Upper lobe of right lung (tissue), 1 donor: ENCODE data around the gene HBA1. TPM values are rescaled to one million over a fixed set of nuclear protein-coding genes. Genes with fewer than 3 reads are reported as not detected.
"Not testable (repeated sequence)": the region's sequence is repeated elsewhere in the genome, so short reads cannot be mapped to it uniquely, and the experiment has no call there.

ENCODE experiments used
- ATAC-seq: fragments of 200-7000 bp; cut with Tn5 transposase; one replicate; pipeline ENCODE4 v1.9.1; 2020; ENCODE audit warnings: mild to moderate bottlenecking, moderate library complexity
- DNase-seq: peaks from one replicate; pipeline ENCODE4 v3.0.0-alpha.2; 2020
- H3K27ac ChIP-seq: fragments of 200-600 bp; one replicate; pipeline ENCODE4 v1.8.0; 2022
- H3K27me3 ChIP-seq: fragments of 200-600 bp; one replicate; pipeline ENCODE4 v1.8.0; 2022; ENCODE audit warnings: mild to moderate bottlenecking
- H3K36me3 ChIP-seq: fragments of 200-600 bp; one replicate; pipeline ENCODE4 v1.8.0; 2022
- H3K4me1 ChIP-seq: fragments of 200-600 bp; one replicate; pipeline ENCODE4 v1.8.0; 2022
- H3K4me3 ChIP-seq: fragments of 200-600 bp; one replicate; pipeline ENCODE4 v1.8.0; 2022; ENCODE audit warnings: mild to moderate bottlenecking
- H3K9me3 ChIP-seq: fragments of 200-600 bp; one replicate; pipeline ENCODE4 v1.8.0; 2022
- intact Hi-C: fragments of 100-400 bp; cut with DNase I; formaldehyde crosslinking; loops from one replicate; pipeline ENCODE4 v1.11.0; 2022
- total RNA-seq: library from RNA; stranded (reverse); fragmentation: NEBNext Ultra II Directional; extraction: Animal tissue kit (Norgen Biotek cat#: 25700); gene quantifications from one replicate; pipeline ENCODE4 v1.2.1, GENCODE V29; 2021
- TF ChIP-seq, protein P1 (sequence below): fragments of 200-600 bp; IDR thresholded peaks from one replicate; pipeline ENCODE4 v1.8.0; 2022; ENCODE audit warnings: antibody characterized with exemption
- donor health status: DM: no; HTN: yes; CAD: no; lungs with severe emphysema.

The HBA1 gene
- total RNA-seq, 1 donor from 2014 or later = 241 TPM

DNA sequence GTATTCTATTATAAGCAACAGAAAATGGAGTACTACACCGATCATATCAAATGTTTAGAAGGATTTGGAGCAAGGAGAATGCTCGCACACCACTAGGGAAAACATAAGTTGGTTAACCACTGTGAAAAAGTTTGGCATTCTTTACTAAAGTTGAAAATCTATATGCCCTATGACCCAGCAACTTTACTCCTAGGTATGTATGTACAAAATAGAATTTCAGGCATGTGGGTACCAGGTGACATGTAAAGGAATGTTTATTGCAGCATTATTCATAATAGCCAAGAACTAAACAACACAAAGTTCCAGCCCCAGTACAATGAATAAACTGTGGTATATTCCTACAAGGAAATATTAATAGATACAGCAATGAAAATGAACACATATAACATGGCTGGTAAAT is 29.8 kb upstream of the HBA1 start:
- intact Hi-C loops = no loop called here
- Histone ChIP-seq H3K4me3 (no peak overlapping the region), H3K27ac (no peak overlapping the region), H3K9me3 (no peaks in the 10 kb centered on the region), H3K27me3 (no peaks in the 10 kb centered on the region), H3K36me3 (no peaks in the 10 kb centered on the region), H3K4me1 (no peaks in the 10 kb centered on the region)
- no peak for ATAC-seq
- TF ChIP-seq, protein P1, sequence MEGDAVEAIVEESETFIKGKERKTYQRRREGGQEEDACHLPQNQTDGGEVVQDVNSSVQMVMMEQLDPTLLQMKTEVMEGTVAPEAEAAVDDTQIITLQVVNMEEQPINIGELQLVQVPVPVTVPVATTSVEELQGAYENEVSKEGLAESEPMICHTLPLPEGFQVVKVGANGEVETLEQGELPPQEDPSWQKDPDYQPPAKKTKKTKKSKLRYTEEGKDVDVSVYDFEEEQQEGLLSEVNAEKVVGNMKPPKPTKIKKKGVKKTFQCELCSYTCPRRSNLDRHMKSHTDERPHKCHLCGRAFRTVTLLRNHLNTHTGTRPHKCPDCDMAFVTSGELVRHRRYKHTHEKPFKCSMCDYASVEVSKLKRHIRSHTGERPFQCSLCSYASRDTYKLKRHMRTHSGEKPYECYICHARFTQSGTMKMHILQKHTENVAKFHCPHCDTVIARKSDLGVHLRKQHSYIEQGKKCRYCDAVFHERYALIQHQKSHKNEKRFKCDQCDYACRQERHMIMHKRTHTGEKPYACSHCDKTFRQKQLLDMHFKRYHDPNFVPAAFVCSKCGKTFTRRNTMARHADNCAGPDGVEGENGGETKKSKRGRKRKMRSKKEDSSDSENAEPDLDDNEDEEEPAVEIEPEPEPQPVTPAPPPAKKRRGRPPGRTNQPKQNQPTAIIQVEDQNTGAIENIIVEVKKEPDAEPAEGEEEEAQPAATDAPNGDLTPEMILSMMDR = no peak
- DNase-seq = no peak

DNA sequence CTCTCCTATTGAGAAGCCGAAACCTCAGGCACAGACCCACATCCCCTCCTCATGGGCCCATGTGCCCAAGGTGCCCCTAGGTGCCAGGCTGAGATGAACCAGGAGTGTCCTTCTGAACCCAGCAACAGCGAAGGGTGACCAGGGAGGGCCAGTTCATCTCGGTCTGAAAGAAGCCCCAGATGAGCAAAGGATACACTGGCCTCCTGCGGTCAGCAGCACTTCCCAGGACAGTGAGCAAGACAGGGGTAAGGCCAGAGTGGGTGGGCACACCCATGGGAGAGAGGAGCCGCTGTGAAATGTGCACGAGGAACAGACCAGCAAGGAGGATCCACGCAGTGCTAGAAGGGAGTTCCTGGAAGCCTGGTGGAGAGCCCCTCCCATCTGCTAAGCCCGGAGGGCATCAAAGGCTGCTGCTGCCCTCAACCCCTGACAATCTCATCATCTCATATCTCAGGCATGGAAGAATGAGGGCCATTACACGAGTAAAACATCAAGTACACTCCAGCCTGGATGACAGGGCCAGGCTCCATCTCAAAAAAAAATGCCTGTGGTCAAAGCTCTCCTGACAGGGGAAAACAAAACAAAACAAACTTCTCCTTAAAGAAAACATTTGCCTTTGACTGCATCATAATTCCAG is 27.3 kb upstream of the HBA1 start:
- intact Hi-C loops = no loop called here
- peak; percentile 63 for ATAC-seq
- Histone ChIP-seq H3K27me3 (no peaks in the 10 kb centered on the region), H3K9me3 (no peaks in the 10 kb centered on the region), H3K4me3 (no peak overlapping the region), H3K36me3 (no peaks in the 10 kb centered on the region), H3K4me1 (no peaks in the 10 kb centered on the region), H3K27ac (no peak overlapping the region)
- DNase-seq = no peak
- TF ChIP-seq, protein P1 = no peak

DNA sequence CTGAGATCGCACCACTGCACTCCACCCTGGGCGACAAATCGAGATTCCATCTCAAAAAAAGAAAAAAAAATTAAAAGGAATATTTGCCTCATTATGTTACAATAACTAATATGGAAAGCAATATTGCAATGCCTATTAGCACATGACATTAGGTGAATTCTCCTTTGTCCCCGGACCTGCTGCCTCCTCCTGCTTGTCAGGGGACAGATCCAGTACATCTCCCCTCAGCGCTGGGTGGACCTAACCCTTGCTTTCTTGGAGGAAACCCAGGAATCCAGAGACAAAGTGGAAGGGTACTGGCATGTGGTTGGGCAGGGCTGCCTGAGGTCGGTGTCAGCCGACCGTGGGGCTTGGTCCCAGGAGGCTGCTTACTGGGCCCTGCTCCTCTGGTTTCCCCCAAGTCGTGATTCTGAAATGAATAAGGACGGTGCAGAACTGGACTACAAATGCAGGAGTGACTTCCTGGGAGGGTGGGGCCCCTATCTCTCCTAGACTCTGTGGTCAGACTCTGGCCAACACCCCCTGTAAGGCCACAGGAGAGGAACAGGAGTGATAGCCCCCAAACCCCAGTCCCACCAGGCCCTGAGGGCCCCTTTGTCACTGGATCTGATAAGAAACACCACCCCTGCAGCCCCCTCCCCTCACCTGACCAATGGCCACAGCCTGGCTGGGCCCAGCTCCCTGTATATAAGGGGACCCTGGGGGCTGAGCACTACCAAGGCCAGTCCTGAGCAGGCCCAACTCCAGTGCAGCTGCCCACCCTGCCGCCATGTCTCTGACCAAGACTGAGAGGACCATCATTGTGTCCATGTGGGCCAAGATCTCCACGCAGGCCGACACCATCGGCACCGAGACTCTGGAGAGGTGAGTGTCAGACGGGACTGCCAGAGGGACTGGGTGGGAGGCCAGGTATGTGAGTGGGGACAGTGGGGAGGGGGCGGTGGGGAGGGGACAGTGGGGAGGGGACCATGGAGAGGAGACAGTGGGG is 24.0 kb upstream of the HBA1 start, which contains the start of gene HBZ:
TSS of gene HBZ (plus strand) at position 504 of the 988 bp plus-strand sequence. CDS start at position 770, 266 bp downstream.
- no peak for DNase-seq
- Histone ChIP-seq H3K9me3 (no peaks in the 10 kb centered on the region), H3K27me3 (no peaks in the 10 kb centered on the region), H3K4me3 (no peak within 1 kb of the TSS), H3K4me1 (peaks cover 6% of the 10 kb centered on the region), H3K36me3 (no peaks in the 10 kb centered on the region), H3K27ac (no peak within 1 kb of the TSS)
- ATAC-seq = peak; percentile 6
- TF ChIP-seq, protein P1 = no peak
- intact Hi-C loops = no loop called here

DNA sequence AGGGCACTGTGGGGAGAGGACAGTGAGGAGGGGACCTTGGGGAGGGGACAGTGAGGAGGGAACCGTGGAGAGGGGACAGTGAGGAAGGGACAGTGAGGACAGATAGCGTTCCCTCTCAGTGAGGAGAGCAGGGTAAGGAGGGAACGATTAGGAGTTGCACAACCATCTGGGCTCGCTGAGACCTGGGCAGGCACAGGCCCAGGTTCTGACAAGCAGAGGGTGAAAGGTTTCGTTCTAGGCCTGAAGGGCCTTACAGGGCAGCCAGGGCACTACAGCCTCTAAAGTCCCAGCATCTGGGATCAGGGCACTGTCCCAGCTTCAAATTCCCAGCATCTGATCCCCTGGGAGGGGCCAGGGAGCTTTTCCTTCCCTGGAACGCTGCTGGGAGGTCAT is 23.4 kb upstream of the HBA1 start:
- H3K27me3 ChIP-seq, DNase-seq, H3K4me1 ChIP-seq, intact Hi-C loops, H3K27ac ChIP-seq, H3K4me3 ChIP-seq, H3K9me3 ChIP-seq, H3K36me3 ChIP-seq: not testable (repeated sequence)
- ATAC-seq = peak; percentile 54

DNA sequence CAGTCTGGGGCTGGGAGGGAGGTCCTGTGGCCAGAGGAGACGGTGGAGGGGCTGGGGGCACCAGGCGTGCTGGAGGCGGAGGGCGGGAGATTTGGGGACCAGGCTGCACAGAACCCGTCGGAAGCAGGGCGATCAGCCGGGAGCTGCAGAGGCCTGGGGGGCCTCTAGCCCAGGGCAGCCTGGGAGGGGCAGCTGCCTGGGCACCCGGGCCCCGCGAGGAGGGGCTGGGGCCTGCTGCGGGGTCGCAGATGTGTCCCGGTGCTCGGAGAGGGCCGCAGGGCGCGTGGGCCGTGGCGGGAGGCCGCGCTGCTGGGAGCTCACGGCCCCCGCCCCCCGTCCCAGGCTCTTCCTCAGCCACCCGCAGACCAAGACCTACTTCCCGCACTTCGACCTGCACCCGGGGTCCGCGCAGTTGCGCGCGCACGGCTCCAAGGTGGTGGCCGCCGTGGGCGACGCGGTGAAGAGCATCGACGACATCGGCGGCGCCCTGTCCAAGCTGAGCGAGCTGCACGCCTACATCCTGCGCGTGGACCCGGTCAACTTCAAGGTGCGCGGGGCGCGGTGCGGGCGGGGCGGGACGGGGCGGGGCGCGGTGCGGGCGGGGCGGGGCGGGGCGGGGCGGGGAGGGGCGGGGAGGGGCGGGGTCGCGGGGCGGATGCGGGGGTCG is 22.8 kb upstream of the HBA1 start:
- H3K4me3 ChIP-seq, H3K36me3 ChIP-seq, H3K9me3 ChIP-seq, DNase-seq, H3K27me3 ChIP-seq, intact Hi-C loops, H3K27ac ChIP-seq, H3K4me1 ChIP-seq: not testable (repeated sequence)
- peak; percentile 6 for ATAC-seq

DNA sequence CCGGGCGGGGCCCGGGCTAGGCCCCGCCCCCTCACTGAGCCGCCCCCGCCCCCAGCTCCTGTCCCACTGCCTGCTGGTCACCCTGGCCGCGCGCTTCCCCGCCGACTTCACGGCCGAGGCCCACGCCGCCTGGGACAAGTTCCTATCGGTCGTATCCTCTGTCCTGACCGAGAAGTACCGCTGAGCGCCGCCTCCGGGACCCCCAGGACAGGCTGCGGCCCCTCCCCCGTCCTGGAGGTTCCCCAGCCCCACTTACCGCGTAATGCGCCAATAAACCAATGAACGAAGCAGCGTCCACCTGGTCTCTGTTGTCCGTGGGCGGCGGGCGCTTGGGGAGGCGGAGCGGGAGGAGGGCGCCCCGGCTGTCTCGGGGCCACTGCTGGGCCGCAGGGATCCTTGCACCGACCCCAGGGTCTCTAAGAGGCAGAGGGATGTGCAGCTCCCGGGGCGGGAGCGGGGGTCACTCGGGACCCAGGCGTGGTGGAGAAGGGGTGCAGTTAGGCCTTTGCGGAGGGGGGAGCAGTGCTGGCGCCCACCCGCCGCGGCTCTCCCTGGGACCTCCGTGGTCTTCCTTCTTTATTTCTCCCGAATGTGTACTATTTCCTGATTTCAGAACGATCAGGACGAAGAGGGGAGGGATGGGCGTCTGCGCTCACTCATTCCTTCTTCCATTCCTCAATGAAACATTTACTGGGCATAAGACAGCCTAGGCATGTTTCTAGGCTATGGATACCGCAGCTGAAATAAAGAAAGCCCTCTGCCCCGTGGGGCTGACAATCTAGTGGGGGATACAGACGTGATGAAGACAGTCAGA is 22.1 kb upstream of the HBA1 start:
- TF ChIP-seq, protein P1 = no peak
- DNase-seq (peak; percentile 68), ATAC-seq (peak; percentile 66)

More for the DNA sequence above, 22.1 kb upstream of the HBA1 start:
- Histone ChIP-seq H3K4me3 (peak overlapping the region; percentile 48), H3K27ac (no peak overlapping the region), H3K27me3 (no peaks in the 10 kb centered on the region), H3K36me3 (no peaks in the 10 kb centered on the region), H3K9me3 (no peaks in the 10 kb centered on the region), H3K4me1 (peaks cover 6% of the 10 kb centered on the region)
- intact Hi-C loops = no loop called here
